ENCODE measurements around the gene GEMIN7. TPM values are rescaled to one million over a fixed set of nuclear protein-coding genes. Genes with fewer than 3 reads are reported as not detected.

Gene GEMIN7, protein sequence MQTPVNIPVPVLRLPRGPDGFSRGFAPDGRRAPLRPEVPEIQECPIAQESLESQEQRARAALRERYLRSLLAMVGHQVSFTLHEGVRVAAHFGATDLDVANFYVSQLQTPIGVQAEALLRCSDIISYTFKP
- 10 to 100 TPM; 29.8 to 30.1 TPM for total RNA-seq

- Mint-ChIP-seq H3K27ac (peak within 1 kb of the TSS; percentile 76), H3K27me3 (no peaks in the 10 kb centered on the region), H3K4me1 (ENCODE audit: low read depth) (peaks cover 42% of the 10 kb centered on the region), H3K9me3 (no peaks in the 10 kb centered on the region), H3K36me3 (peaks cover 14% of the 10 kb centered on the region), H3K4me3 (peak within 1 kb of the TSS; percentile 96)
- CTCF ChIA-PET = interaction anchor here (0.7 to 1.3 kb wide), 7 partner anchors 8 to 91 kb away, joined by 3 to 6 read pairs (median 3); partner anchors contain the start of gene CLASRP
- DNase-seq = peak; percentile 88
- POLR2A ChIA-PET = interaction anchor here (0.8 to 2.5 kb wide), 8 partner anchors 8 to 98 kb away, joined by 3 to 22 read pairs (median 4); partner anchors contain the start of genes CLASRP, PPP1R37 and TRAPPC6A
- intact Hi-C loops (cut with micrococcal nuclease) = loop anchor here (1.0 to 5.0 kb wide), 3 partner anchors 12 to 169 kb away; partner anchors contain the start of genes BLOC1S3 and TRAPPC6A
These were observed at the start of gene GEMIN7 for GRCh38 chr19:45079063-45079910. Gene GEMIN7, plus strand, starts transcription at chr19:45079260. Its CDS starts 10,855 bp downstream, at chr19:45090115.

GRCh38 chr19:45030825-45031224 lies 48.2 kb upstream of the GEMIN7 start:
- Mint-ChIP-seq H3K9me3 (no peaks in the 10 kb centered on the region), H3K4me3 (no peak overlapping the region), H3K36me3 (peaks cover 49% of the 10 kb centered on the region), H3K27ac (no peak overlapping the region), H3K27me3 (no peaks in the 10 kb centered on the region), H3K4me1 (ENCODE audit: low read depth) (no peaks in the 10 kb centered on the region)
- DNase-seq = no peak
- intact Hi-C loops (cut with micrococcal nuclease) = no loop called here
- POLR2A ChIA-PET = no interaction called here
- CTCF ChIA-PET = no interaction called here

GRCh38 chr19:45032421-45032820 lies 46.6 kb upstream of the GEMIN7 start:
- intact Hi-C loops (cut with micrococcal nuclease) = no loop called here
- Mint-ChIP-seq H3K4me3 (no peak overlapping the region), H3K36me3 (peaks cover 48% of the 10 kb centered on the region), H3K27ac (no peak overlapping the region), H3K4me1 (ENCODE audit: low read depth) (no peaks in the 10 kb centered on the region), H3K27me3 (no peaks in the 10 kb centered on the region), H3K9me3 (no peaks in the 10 kb centered on the region)
- CTCF ChIA-PET = interaction anchor here (1.0 kb wide), 1 partner anchor 27 kb away, joined by 3 read pairs; no protein-coding TSS in a partner anchor
- POLR2A ChIA-PET = no interaction called here
- no peak for DNase-seq

DNA sequence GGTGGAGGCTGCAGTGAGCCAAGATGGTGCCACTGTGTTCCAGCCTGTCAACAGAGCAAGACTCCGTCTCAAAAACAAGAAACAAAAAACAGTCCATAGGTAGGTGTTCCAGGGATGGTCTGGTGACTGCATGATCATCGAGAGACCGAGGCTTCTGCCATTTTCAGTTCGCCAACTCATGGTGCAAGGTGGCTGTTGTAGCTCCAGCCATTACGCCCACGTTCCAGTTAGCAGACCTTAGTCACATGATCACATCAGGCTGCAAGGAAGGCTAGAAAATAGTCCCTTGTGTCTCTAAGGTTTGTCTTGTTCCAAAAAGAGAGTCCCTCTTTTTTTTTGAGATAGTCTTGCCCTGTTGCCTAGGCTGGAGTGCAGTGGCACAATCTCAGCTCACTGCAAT lies 43.3 kb upstream of the GEMIN7 start:
- POLR2A ChIA-PET = no interaction called here
- CTCF ChIA-PET = no interaction called here
- intact Hi-C loops (cut with micrococcal nuclease) = no loop called here

DNA sequence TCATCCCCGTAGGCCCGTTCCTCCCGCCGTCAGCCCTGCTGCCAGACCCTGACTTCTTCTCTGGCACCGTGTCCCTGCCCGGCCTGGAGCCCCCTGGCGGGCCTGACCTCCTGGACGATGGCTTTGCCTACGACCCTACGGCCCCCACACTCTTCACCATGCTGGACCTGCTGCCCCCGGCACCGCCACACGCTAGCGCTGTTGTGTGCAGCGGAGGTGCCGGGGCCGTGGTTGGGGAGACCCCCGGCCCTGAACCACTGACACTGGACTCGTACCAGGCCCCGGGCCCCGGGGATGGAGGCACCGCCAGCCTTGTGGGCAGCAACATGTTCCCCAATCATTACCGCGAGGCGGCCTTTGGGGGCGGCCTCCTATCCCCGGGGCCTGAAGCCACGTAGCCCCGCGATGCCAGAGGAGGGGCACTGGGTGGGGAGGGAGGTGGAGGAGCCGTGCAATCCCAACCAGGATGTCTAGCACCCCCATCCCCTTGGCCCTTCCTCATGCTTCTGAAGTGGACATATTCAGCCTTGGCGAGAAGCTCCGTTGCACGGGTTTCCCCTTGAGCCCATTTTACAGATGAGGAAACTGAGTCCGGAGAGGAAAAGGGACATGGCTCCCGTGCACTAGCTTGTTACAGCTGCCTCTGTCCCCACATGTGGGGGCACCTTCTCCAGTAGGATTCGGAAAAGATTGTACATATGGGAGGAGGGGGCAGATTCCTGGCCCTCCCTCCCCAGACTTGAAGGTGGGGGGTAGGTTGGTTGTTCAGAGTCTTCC lies 41.5 kb upstream of the GEMIN7 start:
- no peak overlapping the region for H3K4me3 Mint-ChIP-seq
- CTCF ChIA-PET = interaction anchor here (1.5 to 3.1 kb wide), 4 partner anchors 22 to 89 kb away, joined by 5 to 14 read pairs (median 6); no protein-coding TSS in a partner anchor
- peaks cover 29% of the 10 kb centered on the region for H3K4me1 Mint-ChIP-seq (ENCODE audit: low read depth)

More for the DNA sequence above, 43.3 kb upstream of the GEMIN7 start:
- Mint-ChIP-seq H3K4me3 (no peak overlapping the region), H3K27ac (no peak overlapping the region), H3K27me3 (no peaks in the 10 kb centered on the region), H3K4me1 (ENCODE audit: low read depth) (peaks cover 16% of the 10 kb centered on the region), H3K36me3 (peaks cover 54% of the 10 kb centered on the region), H3K9me3 (no peaks in the 10 kb centered on the region)
- DNase-seq = no peak

GRCh38 chr19:45038931-45039893 lies 39.8 kb upstream of the GEMIN7 start, which contains the start of gene CLASRP:
Gene CLASRP, plus strand, starts transcription at chr19:45039045. Its CDS starts 1,168 bp downstream, at chr19:45040213.
- Mint-ChIP-seq H3K36me3 (peaks cover 56% of the 10 kb centered on the region), H3K27me3 (no peaks in the 10 kb centered on the region), H3K4me1 (ENCODE audit: low read depth) (peaks cover 29% of the 10 kb centered on the region), H3K9me3 (no peaks in the 10 kb centered on the region), H3K4me3 (peak within 1 kb of the TSS; percentile 98), H3K27ac (peak within 1 kb of the TSS; percentile 95)
- ChIA-PET CTCF (interaction anchor here (0.7 to 3.1 kb wide), 13 partner anchors 10 to 439 kb away, joined by 3 to 14 read pairs (median 4); no protein-coding TSS in a partner anchor), POLR2A (interaction anchor here (0.6 to 2.7 kb wide), 12 partner anchors 12 to 53 kb away, joined by 3 to 14 read pairs (median 4); partner anchors contain the start of gene PPP1R37)
- intact Hi-C loops (cut with micrococcal nuclease) = loop anchor here (1.0 to 2.0 kb wide), 3 partner anchors 37 to 148 kb away; partner anchors contain the start of gene TOMM40
- DNase-seq = peak; percentile 92

More for the DNA sequence above, 41.5 kb upstream of the GEMIN7 start:
- intact Hi-C loops (cut with micrococcal nuclease) = loop anchor here (2.0 kb wide), 1 partner anchor 147 kb away; the partner anchor contains the start of gene TOMM40
- no peaks in the 10 kb centered on the region for H3K9me3 Mint-ChIP-seq
- no peaks in the 10 kb centered on the region for H3K27me3 Mint-ChIP-seq
- DNase-seq = no peak
- POLR2A ChIA-PET = interaction anchor here (1.4 to 2.7 kb wide), 3 partner anchors 36 to 54 kb away, joined by 3 to 14 read pairs (median 9); partner anchors contain the start of gene PPP1R37
- H3K36me3 Mint-ChIP-seq = peaks cover 57% of the 10 kb centered on the region
- no peak overlapping the region for H3K27ac Mint-ChIP-seq

DNA sequence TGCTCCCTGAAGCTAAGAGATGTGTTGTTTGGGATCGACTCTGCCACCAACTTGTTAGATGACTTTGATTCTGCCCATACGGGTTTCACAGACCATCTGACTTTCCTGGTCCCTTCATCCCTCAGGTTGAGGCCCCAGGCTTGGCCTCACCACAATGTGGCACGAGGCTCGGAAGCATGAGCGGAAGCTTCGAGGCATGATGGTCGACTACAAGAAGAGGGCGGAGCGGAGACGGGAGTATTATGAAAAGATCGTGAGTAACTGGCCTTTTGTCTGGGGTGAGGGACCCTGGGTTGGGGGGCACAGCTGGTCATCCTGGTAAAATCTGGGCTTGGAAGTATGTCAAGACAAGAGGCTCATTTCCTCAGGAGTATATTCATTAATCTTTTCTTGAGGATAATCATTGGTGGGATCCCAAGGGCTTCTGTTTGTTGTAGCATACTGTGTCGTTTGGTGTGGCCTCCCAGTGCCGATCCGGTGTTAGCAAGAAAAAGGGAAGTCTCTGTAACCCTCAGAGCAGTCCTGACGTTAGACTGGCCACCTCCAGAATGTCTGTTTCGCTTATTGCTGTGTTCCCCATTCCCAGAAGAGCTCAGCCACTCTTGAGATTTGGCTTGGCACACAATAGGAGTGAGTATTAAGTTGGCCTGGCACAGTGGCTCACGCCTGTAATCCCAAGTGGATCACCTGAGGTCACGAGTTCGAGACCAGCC lies 38.8 kb upstream of the GEMIN7 start:
- no peaks in the 10 kb centered on the region for H3K27me3 Mint-ChIP-seq
- H3K9me3 Mint-ChIP-seq = no peaks in the 10 kb centered on the region
- peaks cover 50% of the 10 kb centered on the region for H3K36me3 Mint-ChIP-seq
- H3K4me1 Mint-ChIP-seq (ENCODE audit: low read depth) = peaks cover 33% of the 10 kb centered on the region
- H3K27ac Mint-ChIP-seq = no peak overlapping the region
- ChIA-PET CTCF (interaction anchor here (1.1 to 3.1 kb wide), 5 partner anchors 17 to 88 kb away, joined by 3 to 14 read pairs (median 5); no protein-coding TSS in a partner anchor), POLR2A (interaction anchor here (1.2 to 2.7 kb wide), 4 partner anchors 13 to 52 kb away, joined by 3 to 14 read pairs (median 6); partner anchors contain the start of gene PPP1R37)
- intact Hi-C loops (cut with micrococcal nuclease) = no loop called here
- H3K4me3 Mint-ChIP-seq = peak overlapping the region; percentile 98
- DNase-seq = no peak

- no peaks in the 10 kb centered on the region for H3K9me3 Mint-ChIP-seq
- intact Hi-C loops (cut with micrococcal nuclease) = loop anchor here (1.0 kb wide), 1 partner anchor 39 kb away; no protein-coding TSS in a partner anchor
- ChIA-PET POLR2A (no interaction called here), CTCF (interaction anchor here (0.7 to 1.5 kb wide), 3 partner anchors 16 to 119 kb away, joined by 3 to 4 read pairs (median 3); partner anchors contain the start of gene NKPD1)
- H3K36me3 Mint-ChIP-seq = peaks cover 50% of the 10 kb centered on the region
- H3K27me3 Mint-ChIP-seq = no peaks in the 10 kb centered on the region
- peak overlapping the region; percentile 9 for H3K4me3 Mint-ChIP-seq
- DNase-seq = no peak
- H3K4me1 Mint-ChIP-seq (ENCODE audit: low read depth) = peaks cover 40% of the 10 kb centered on the region
- no peak overlapping the region for H3K27ac Mint-ChIP-seq
These were observed 37.9 kb upstream of the GEMIN7 start for GRCh38 chr19:45041125-45041524.

GRCh38 chr19:45045671-45046353 lies 33.2 kb upstream of the GEMIN7 start:
- no peak for DNase-seq
- H3K4me1 Mint-ChIP-seq (ENCODE audit: low read depth) = peaks cover 44% of the 10 kb centered on the region
- no peak overlapping the region for H3K27ac Mint-ChIP-seq
- intact Hi-C loops (cut with micrococcal nuclease) = no loop called here
- H3K36me3 Mint-ChIP-seq = peaks cover 26% of the 10 kb centered on the region
- H3K4me3 Mint-ChIP-seq = no peak overlapping the region
- H3K9me3 Mint-ChIP-seq = no peaks in the 10 kb centered on the region
- H3K27me3 Mint-ChIP-seq = no peaks in the 10 kb centered on the region
- POLR2A ChIA-PET = interaction anchor here (1.1 kb wide), 1 partner anchor 20 kb away, joined by 3 read pairs; no protein-coding TSS in a partner anchor
- CTCF ChIA-PET = no interaction called here

Data from activated CD4-positive, alpha-beta memory T cell treated with anti-CD3 and anti-CD28 coated beads for 36 hours (primary cell).